Osteoblast (primary cell): ENCODE measurements around the gene WIPF2. TPM values are rescaled to one million over a fixed set of nuclear protein-coding genes. Genes with fewer than 3 reads are reported as not detected.
"Not testable (repeated sequence)": the region's sequence is repeated elsewhere in the genome, so short reads cannot be mapped to it uniquely, and the experiment has no call there.

Experiments
- DNase-seq: peaks from one replicate; pipeline ENCODE4 v3.0.0; 2011; ENCODE audit warnings: low spot score, mixed read lengths; ENCODE audit not compliant: insufficient read length; ENCODE audit errors: missing footprints
- H2AFZ ChIP-seq: 2 replicates; pipeline ENCODE4 v1.6.0; 2011; ENCODE audit warnings: mild to moderate bottlenecking, low read length
- H3K27ac ChIP-seq: 2 replicates; pipeline ENCODE4 v1.5.1; 2011; ENCODE audit warnings: mild to moderate bottlenecking, low read depth, low read length, moderate library complexity
- H3K27me3 ChIP-seq: 2 replicates; pipeline ENCODE4 v1.6.0; 2012; ENCODE audit warnings: mild to moderate bottlenecking, control low read depth, inconsistent platforms, low read length, moderate library complexity; ENCODE audit not compliant: insufficient read depth
- H3K36me3 ChIP-seq: 2 replicates; pipeline ENCODE4 v1.5.1; 2011; ENCODE audit warnings: mild to moderate bottlenecking, low read length, control low read depth, moderate library complexity; ENCODE audit not compliant: insufficient read depth
- H3K4me1 ChIP-seq: 2 replicates; pipeline ENCODE4 v1.5.1; 2011; ENCODE audit warnings: mild to moderate bottlenecking, low read length, control low read depth, moderate library complexity; ENCODE audit not compliant: insufficient read depth
- H3K4me2 ChIP-seq: 2 replicates; pipeline ENCODE4 v1.6.0; 2011; ENCODE audit warnings: mild to moderate bottlenecking, low read length; ENCODE audit not compliant: insufficient read depth
- H3K4me3 ChIP-seq: fragments of 200-600 bp; sonication (generic); 3 replicates; pipeline ENCODE4 v1.5.1; 2012; ENCODE audit warnings: mild to moderate bottlenecking, low read length, inconsistent platforms; ENCODE audit not compliant: insufficient read depth
- H3K79me2 ChIP-seq: 2 replicates; pipeline ENCODE4 v1.6.0; 2012; ENCODE audit warnings: mild to moderate bottlenecking, low read length, control low read depth, inconsistent platforms; ENCODE audit not compliant: insufficient read depth
- H3K9me3 ChIP-seq: 2 replicates; pipeline ENCODE4 v1.5.1; 2011; ENCODE audit warnings: low read depth, low read length, control low read depth
- H4K20me1 ChIP-seq: 2 replicates; pipeline ENCODE4 v1.6.0; 2012; ENCODE audit warnings: mild to moderate bottlenecking, low read length, control low read depth; ENCODE audit not compliant: insufficient read depth
- total RNA-seq: library from RNA; depleted of rRNA; stranded (reverse); fragments of >200 nt; gene quantifications from 2 replicates; pipeline ENCODE4 v1.2.3, GENCODE V29; 2012
- TF ChIP-seq, protein P1 (sequence below): IDR thresholded peaks from 2 replicates; pipeline ENCODE4 v1.5.1; 2011; ENCODE audit warnings: mild to moderate bottlenecking, low read depth, low read length, moderate library complexity; ENCODE audit errors: extremely low read depth

The WIPF2 gene
- total RNA-seq, 1 donor = 8.0 TPM

GRCh38 chr17:40191237-40192208 lies 27.6 kb upstream of the WIPF2 start:
- TF ChIP-seq, protein P1, sequence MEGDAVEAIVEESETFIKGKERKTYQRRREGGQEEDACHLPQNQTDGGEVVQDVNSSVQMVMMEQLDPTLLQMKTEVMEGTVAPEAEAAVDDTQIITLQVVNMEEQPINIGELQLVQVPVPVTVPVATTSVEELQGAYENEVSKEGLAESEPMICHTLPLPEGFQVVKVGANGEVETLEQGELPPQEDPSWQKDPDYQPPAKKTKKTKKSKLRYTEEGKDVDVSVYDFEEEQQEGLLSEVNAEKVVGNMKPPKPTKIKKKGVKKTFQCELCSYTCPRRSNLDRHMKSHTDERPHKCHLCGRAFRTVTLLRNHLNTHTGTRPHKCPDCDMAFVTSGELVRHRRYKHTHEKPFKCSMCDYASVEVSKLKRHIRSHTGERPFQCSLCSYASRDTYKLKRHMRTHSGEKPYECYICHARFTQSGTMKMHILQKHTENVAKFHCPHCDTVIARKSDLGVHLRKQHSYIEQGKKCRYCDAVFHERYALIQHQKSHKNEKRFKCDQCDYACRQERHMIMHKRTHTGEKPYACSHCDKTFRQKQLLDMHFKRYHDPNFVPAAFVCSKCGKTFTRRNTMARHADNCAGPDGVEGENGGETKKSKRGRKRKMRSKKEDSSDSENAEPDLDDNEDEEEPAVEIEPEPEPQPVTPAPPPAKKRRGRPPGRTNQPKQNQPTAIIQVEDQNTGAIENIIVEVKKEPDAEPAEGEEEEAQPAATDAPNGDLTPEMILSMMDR = peak; percentile 72
- no peaks in the 10 kb centered on the region for H4K20me1 ChIP-seq
- peak overlapping the region; percentile 92 for H2AFZ ChIP-seq
- peaks cover 5% of the 10 kb centered on the region for H3K36me3 ChIP-seq
- peaks cover 10% of the 10 kb centered on the region for H3K4me1 ChIP-seq
- H3K9me3 ChIP-seq = no peaks in the 10 kb centered on the region
- no peaks in the 10 kb centered on the region for H3K79me2 ChIP-seq
- no peaks in the 10 kb centered on the region for H3K27me3 ChIP-seq
- H3K4me3 ChIP-seq = peak overlapping the region; percentile 78
- peak overlapping the region; percentile 82 for H3K4me2 ChIP-seq
- peak; percentile 97 for DNase-seq
- peak overlapping the region; percentile 15 for H3K27ac ChIP-seq

DNA sequence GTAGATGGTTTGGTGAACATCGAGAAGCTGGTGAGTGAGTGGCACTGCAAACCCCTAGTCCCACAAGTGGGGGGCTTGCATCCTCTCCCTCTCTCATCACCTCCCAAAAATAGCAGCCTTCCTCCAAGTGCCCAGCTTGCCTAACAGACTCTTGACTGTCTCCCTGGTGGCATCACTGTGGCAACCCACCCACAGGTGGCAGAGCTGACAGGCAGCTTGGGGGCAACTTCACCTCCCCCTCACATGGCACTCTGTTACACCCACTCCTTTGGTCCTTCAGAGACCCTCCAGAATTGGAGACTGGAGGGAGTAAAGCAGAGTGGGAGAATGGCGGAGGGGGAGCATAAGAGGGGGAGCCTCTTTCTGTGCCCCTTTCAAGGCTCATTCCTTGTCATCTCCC lies 26.1 kb upstream of the WIPF2 start:
- Histone ChIP-seq H3K9me3 (no peaks in the 10 kb centered on the region), H3K4me3 (no peak overlapping the region), H3K79me2 (no peaks in the 10 kb centered on the region)

DNA sequence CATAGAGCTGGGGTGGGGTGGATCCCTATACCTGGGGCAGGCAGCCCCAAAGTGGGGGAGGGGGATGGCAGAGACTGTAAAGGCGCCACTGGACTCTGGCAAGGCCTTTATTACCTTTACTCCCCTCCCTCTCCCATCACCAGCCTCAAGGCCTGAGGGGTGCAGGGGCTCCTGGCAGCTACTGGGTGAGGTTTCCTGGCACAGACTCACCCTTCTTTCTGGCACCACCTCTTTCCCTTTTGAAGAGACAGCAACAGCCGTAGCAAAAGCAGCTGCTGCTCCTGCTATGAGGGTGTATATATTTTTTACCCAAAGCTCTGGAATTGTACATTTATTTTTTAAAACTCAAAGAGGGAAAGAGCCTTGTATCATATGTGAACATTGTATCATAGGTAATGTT lies 24.3 kb upstream of the WIPF2 start:
- peaks cover 5% of the 10 kb centered on the region for H3K36me3 ChIP-seq
- H3K4me3 ChIP-seq = no peak overlapping the region
- peaks cover 10% of the 10 kb centered on the region for H3K4me1 ChIP-seq
- TF ChIP-seq, protein P1 = no peak
- H3K4me2 ChIP-seq = no peak overlapping the region
- DNase-seq = peak; percentile 63
- no peaks in the 10 kb centered on the region for H3K9me3 ChIP-seq
- no peaks in the 10 kb centered on the region for H3K27me3 ChIP-seq
- H4K20me1 ChIP-seq = no peaks in the 10 kb centered on the region
- H3K27ac ChIP-seq = no peak overlapping the region
- no peaks in the 10 kb centered on the region for H3K79me2 ChIP-seq
- H2AFZ ChIP-seq = no peak overlapping the region

More for the DNA sequence above, 26.1 kb upstream of the WIPF2 start:
- TF ChIP-seq, protein P1 = no peak
- H3K27me3 ChIP-seq = no peaks in the 10 kb centered on the region
- peak; percentile 73 for DNase-seq
- H3K27ac ChIP-seq = no peak overlapping the region
- no peaks in the 10 kb centered on the region for H4K20me1 ChIP-seq
- peaks cover 5% of the 10 kb centered on the region for H3K36me3 ChIP-seq
- no peak overlapping the region for H3K4me2 ChIP-seq
- H2AFZ ChIP-seq = no peak overlapping the region
- peaks cover 10% of the 10 kb centered on the region for H3K4me1 ChIP-seq

DNA sequence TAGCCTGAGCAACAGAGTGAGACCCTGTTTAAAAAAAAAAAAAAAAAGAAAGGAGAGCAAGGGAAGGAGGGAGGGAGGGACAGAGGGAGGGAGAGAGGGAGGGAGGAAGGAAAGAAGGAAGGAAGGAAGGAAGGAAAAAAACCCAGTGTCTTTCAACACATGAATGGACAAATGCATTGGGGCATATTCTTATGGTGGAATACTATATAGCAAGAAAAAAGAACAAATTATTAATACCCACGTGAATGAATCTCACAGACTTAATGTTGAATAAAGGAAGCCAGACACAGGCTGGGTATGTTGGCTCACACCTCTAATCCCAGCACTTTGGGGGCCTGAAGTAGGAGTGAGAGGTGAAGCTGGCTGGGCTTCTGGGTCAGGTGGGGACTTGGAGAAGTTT lies 21.6 kb upstream of the WIPF2 start:
- no peak overlapping the region for H2AFZ ChIP-seq
- no peak overlapping the region for H3K27ac ChIP-seq
- H3K4me3 ChIP-seq = no peak overlapping the region
- no peaks in the 10 kb centered on the region for H3K4me1 ChIP-seq
- H4K20me1 ChIP-seq = no peaks in the 10 kb centered on the region
- no peaks in the 10 kb centered on the region for H3K79me2 ChIP-seq
- H3K36me3 ChIP-seq = peaks cover 5% of the 10 kb centered on the region
- TF ChIP-seq, protein P1 = no peak
- H3K27me3 ChIP-seq = no peaks in the 10 kb centered on the region
- no peak for DNase-seq
- H3K4me2 ChIP-seq = no peak overlapping the region
- H3K9me3 ChIP-seq = no peaks in the 10 kb centered on the region

GRCh38 chr17:40197965-40198456 lies 21.1 kb upstream of the WIPF2 start:
- H3K36me3 ChIP-seq, H3K79me2 ChIP-seq, H3K4me1 ChIP-seq, H3K4me2 ChIP-seq, H3K27ac ChIP-seq, H3K27me3 ChIP-seq, H3K9me3 ChIP-seq, H4K20me1 ChIP-seq, H3K4me3 ChIP-seq, H2AFZ ChIP-seq, DNase-seq: not testable (repeated sequence)
